Stimulated activated CD8-positive, alpha-beta memory T cell treated with anti-CD3 and anti-CD28 coated beads, Interleukin-4, amount 100 ng/mL, for 24 hours (primary cell): Measurements from ENCODE around the gene KCNQ1.

Experiments
- DNase-seq: peaks from one replicate; pipeline ENCODE4 v3.0.0-alpha.2; 2020; ENCODE audit warnings: low read depth

Gene KCNQ1

DNA sequence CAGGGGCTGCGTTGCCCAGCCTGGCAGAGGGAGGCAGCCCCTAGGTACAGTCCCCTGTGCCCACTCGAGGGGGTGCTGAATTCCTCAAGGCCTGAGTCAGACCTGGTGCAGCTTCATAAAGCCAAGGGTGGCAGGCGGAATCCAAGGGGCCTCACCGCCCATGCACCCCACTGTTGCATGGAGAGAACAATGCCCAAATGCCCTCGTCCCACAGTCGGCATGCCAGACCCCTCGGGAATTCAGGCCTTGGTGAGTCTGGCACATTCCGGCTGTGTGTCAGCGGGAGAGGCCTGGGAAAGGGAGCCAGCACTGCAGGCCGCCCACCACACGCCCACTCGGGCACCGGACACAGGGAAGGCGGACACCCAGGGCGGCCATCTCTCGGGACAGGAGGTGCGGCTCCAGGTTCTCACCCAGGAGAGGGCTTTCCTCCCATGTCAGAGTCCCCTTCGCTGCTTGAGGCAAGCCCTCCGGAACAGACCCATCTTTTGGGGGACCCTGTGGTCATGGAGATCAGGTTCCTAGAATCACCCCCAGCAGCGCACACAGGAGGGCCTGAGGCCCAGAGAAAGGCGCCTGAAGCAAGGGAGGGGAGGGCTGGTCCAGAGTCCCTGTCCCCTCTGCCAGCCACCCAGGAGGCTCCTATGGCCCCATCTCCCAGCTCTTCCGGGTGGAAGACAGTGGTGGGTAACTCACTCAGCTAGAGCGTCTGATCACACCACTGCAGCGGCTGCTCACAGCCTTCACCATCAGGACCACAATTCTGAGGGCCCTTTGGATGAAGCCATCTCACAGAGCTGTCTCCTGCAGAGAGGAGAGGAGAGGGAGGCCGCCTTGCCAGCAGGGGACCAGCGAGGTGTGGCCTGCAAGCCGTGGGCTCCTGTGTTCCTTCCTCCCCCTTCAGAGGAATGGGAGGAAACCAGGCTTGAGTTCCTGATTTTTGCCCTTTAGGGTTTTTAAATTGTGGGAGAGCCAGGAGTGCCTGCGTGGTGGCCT lies 286.6 kb downstream of the KCNQ1 start:
- DNase-seq, result no peak

DNA sequence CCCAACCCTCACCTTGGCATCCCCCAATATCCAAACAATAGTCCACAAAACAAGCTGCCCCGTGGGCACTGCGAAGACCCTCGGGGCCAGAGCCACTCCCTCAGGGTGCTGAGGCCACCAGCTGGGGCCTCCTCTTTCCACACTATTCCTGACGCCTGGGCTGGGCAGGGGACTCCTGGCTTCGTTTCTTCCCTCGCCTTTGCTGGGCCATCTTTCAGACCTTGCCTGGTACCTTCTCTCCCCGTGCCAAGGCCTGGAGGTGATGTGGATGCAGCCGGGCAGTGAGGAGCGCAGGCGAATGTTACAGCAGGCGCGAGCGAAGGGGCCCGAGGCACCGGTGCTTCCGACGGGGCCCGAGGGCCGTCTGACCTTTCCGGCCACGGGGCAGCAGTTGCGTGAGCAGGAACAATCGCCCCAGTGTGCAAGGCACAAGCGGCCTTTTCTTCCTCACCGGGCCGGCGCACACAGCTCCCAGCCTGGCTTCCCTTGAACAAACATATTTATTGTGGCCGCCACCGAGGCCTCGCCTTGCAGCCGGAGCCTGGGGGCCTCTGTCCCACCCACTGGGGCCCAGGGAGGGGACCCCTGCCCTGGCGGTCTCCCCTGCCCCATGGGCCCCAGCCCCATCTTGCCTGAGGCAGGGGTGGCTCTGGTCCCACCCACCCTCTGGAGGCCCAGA lies 287.6 kb downstream of the KCNQ1 start:
- DNase-seq, result no peak

GRCh38 chr11:2732940-2733628 lies 288.3 kb downstream of the KCNQ1 start:
- no peak for DNase-seq

- DNase-seq, result no peak
Measured at GRCh38 chr11:2734181-2735052, 289.6 kb downstream of the KCNQ1 start.

DNA sequence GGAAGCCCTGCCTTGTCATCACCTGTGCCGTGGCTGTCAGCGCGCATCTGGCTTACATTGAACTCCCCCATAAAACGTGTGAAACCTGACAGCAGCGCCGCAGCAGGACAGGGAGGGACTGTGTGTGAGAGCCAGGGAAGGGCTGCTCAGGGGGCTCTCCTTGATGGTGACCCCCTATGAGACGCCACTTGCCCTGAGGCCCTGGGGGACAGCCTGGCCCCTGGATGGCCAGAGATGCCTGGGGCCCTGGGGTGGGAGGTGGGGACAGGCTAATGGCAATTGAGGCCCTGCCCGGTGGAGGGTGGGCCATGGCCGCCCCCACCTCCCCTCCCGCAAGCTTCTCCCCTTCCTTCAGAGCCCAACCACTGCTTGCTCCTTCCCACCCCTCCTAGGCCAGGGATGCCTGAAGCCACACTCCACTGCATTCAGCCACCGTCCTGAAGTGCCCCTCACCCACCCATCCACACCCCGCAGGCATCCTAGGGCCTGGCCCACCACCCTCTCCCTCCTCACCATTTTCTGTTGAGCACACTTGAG lies 290.3 kb downstream of the KCNQ1 start:
- no peak for DNase-seq

- DNase-seq, result no peak
Measured at GRCh38 chr11:2736577-2737225, 291.9 kb downstream of the KCNQ1 start.

- no peak for DNase-seq
Measured at GRCh38 chr11:2737226-2737590, 292.4 kb downstream of the KCNQ1 start.

- no peak for DNase-seq
Measured at GRCh38 chr11:2737866-2738265, 293.1 kb downstream of the KCNQ1 start.

GRCh38 chr11:2738551-2739431 lies 294.0 kb downstream of the KCNQ1 start:
- DNase-seq, result no peak

DNA sequence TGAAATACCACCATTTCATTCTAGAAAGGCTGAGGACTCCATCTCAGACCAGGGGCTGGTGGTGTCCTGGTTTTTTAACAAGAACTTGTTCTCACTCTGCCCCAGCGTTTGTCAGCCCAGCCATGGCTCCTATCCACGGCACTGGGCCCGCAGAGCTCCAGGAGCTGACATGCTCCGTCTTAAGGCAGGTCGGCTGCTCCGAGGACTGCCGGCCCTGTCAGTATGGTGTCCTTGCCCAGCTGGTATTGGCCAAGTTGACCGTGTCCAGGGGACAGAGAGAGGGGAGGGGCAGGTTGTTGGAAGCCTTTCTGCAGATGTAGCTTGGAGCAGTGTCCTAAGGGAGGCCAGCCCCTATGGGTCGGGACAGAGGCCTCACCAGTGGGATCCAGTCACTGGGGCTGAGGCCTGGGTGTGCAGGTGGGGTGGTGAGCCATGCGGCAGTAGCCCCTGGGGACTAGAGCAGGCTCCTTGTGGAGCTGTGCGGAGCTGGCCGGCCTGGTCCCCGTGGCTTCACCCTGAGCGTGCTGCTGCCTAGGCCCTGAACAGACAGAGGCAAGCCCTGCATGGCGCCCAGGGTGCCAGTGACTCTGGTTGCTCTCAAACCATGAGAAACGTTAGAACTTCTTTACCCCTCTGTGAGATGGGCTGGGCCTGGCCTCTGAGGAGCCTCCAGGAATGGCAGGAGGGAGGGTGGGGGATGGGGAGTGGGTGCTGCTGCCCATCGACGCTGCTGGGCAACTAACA lies 294.9 kb downstream of the KCNQ1 start:
- no peak for DNase-seq

DNA sequence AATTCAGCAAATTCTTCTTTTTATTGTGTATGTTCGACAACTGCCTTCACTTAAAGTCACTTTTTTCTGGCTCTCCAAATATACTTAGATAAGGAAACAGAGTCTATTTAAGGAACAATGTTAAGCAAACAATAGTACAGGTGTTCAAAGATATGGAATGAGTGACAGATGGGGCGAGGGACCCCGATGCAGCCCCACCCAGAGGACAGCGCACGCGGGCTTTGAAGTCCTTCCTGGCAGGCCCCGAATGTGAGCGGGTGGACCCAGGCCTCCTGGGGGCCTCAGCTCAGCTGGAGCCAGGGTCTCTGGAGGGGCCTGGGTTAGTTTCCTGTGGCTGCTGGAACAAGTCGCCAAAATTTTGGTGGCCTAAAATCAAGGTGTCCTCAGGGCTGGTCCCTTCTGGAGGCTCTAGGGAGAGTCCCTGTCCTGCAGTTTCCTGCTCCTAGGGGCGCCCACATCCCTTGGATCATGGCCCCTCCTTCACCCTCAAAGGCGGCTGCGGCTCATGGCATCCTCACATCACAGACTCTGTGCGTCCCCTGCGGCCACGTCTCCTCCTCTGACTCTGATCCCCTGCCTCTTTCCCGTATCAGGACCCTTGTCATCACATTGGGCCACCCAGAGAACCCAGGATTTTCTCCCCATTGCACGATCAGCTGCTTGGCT lies 295.6 kb downstream of the KCNQ1 start:
- DNase-seq, result no peak

GRCh38 chr11:2741006-2741376 lies 296.2 kb downstream of the KCNQ1 start:
- DNase-seq, result no peak

DNA sequence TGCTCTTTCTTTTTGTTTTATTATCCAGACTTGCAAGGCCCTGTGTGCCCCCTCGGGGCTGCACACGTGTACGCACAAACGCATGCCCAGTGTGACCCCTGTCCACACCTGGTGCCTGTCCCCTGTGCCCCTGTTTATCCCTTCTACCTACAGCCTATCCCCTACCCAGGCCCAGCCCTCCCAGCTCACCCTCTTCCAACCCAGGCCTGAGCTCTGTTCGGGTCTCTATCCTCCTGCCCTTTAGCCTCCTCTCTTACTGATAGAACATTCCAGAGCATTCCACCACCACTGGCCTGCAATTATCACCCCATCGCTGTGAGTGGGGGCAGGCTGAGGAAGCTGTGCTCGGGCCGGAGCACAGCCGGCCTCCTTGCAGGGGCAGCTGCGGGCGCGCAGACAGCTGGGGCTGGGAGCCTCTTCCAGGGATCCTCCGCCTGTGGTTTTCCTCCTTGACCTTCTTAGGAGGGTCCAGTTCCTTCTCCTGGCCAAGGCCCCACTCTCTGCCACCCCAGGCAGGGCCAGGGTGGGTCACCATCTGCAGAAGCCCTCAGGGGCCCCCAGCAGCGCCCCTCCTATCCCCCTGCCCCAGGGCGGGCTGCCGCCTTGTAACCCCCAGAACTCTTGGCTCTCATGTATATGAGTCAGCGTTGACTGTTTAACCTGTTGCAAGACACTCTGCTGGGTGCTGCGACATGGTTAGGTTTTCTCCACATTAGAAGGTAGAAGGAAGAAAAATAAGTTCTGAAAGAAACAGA lies 296.7 kb downstream of the KCNQ1 start:
- DNase-seq, result no peak

DNA sequence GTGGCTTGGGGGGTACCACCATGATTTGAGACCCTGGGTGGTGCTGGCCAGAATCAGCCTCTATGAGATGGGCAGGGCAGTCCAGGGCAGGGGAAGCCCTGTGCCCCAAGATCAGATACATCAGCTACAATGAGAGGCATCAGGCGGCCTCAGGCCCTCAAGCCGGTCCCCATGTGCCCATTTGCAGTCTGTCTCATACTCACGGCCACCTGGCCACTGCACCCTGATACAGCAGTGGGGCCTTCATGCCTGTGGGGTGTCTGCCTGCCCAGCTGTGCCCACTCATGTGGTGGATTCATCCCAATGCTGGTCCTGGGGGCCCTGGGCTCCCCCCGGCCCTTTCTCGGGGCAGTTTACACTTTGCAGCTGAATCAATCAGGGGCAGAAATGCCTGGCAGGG lies 297.4 kb downstream of the KCNQ1 start:
- DNase-seq, result no peak

DNA sequence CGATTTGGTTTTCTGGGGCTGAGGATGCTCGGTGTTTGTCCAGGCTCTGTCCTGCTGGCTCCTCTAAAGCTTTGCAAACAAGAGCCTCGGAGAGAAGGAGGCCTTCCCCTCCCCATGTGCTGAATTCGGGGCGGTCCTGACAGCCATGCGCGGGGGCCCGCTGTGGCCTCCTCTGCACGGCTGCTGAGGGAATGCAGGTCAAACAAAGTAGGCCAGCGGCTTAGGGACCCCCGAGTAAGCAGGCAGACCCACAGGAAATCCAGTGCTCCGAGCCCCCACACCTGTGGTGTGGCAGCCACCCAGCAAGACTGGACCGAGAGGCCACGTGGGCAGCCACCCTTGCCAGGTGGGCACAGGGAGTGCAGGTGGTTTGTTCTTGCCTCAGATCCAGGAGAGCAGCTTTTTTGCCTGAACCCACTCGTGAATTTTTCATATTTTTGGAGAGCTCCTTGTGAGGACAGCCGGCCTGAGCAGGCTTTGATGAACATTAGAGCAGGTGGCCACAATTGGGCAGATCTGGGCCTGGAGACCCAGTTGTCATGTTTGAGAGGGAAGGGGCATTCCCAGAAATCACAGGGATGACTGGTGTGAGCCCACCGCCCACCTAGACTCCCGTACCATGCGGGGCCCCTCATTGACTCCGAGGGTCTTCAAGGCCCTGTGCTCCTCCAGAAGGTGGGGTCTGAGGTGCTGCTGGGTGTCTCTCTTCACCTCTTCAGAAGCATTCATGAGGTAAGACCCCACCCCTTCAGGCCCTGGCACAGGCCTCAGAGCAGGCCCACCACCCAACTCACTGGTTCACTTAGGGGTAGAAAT lies 298.0 kb downstream of the KCNQ1 start:
- no peak for DNase-seq

DNA sequence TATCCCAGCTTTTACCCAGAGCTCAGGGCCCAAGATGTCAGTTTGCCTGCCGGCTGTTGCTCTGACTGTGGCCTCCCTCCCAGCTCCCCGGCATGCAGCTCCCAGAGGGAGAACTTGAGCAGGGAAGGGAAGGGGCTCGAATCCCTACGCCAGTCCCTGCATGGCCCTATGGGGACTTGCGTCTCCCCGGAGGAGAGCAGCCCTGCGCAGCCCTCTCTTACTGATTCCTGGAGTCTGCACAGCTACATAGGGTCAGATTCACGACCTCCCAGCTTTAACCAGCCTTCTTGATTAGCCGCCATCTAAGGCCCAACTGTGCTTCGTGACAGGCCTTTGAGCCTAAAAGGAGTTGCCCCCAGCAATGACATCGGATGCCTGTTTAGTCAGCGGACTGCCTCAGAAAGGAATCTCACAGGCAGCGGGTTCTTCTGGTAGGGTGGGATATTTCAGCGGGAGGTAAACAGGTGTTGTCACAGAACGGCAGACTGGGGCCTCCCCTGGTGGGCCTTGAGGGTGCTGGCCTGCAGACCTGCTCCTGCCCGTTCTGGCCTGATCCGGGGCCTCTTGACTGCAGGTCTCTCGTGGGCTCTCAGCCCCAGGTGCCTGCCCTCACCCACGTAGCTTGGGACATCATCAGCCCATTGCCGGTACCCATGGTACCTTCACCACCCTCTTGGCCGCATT lies 298.8 kb downstream of the KCNQ1 start:
- no peak for DNase-seq
